NB4 (cell line): ENCODE data around the gene OTUD3.

ENCODE experiments used
- DNase-seq: peaks from one replicate; pipeline ENCODE4 v3.0.0; 2010; ENCODE audit warnings: low read depth
- H3K4me3 ChIP-seq: one replicate; pipeline ENCODE4 v1.5.1; 2011; ENCODE audit warnings: mild to moderate bottlenecking, low read depth, low read length, moderate library complexity
- CTCF ChIP-seq: IDR thresholded peaks from one replicate; pipeline ENCODE4 v1.5.1; 2012; ENCODE audit warnings: low read depth, low read length
- MAX ChIP-seq: IDR thresholded peaks from 2 replicates; pipeline ENCODE4 v1.6.1; 2011; ENCODE audit warnings: low read depth, low read length
- MYC ChIP-seq: IDR thresholded peaks from 2 replicates; pipeline ENCODE4 v1.6.1; 2011; ENCODE audit warnings: low read depth, low read length
- POLR2A ChIP-seq: IDR thresholded peaks from 2 replicates; pipeline ENCODE4 v1.6.1; 2011; ENCODE audit warnings: mild to moderate bottlenecking; ENCODE audit not compliant: insufficient read length; ENCODE audit errors: extremely low read depth

OTUD3 gene

GRCh38 chr1:19894218-19894617 lies 12.0 kb downstream of the OTUD3 start:
- DNase-seq = no peak
- TF ChIP-seq MAX (no peak), POLR2A (no peak), MYC (no peak), CTCF (no peak)
- H3K4me3 ChIP-seq = no peak overlapping the region

GRCh38 chr1:19901653-19902052 lies 19.5 kb downstream of the OTUD3 start:
- H3K4me3 ChIP-seq = no peak overlapping the region
- no peak for TF ChIP-seq MYC
- TF ChIP-seq MAX = no peak
- no peak for TF ChIP-seq POLR2A
- DNase-seq = no peak

- H3K4me3 ChIP-seq = no peak overlapping the region
- no peak for DNase-seq
- TF ChIP-seq MYC (no peak), CTCF (no peak), POLR2A (no peak), MAX (no peak)
Measured at GRCh38 chr1:19903621-19904020, 21.4 kb downstream of the OTUD3 start.

GRCh38 chr1:19907456-19907855 lies 25.3 kb downstream of the OTUD3 start:
- TF ChIP-seq POLR2A (no peak), MYC (no peak), MAX (no peak), CTCF (no peak)
- no peak overlapping the region for H3K4me3 ChIP-seq
- DNase-seq = no peak

- H3K4me3 ChIP-seq = no peak overlapping the region
- TF ChIP-seq CTCF = no peak
- no peak for TF ChIP-seq POLR2A
- no peak for TF ChIP-seq MAX
- no peak for TF ChIP-seq MYC
- DNase-seq = no peak
Measured at GRCh38 chr1:19909392-19909791, 27.2 kb downstream of the OTUD3 start.

GRCh38 chr1:19909971-19910370 lies 27.8 kb downstream of the OTUD3 start:
- DNase-seq = no peak
- H3K4me3 ChIP-seq = no peak overlapping the region
- TF ChIP-seq MAX = no peak
- no peak for TF ChIP-seq POLR2A
- no peak for TF ChIP-seq MYC
- TF ChIP-seq CTCF = no peak
